Measurements from ENCODE around the gene SPPL2A. TPM values are rescaled to one million over a fixed set of nuclear protein-coding genes. Genes with fewer than 3 reads are reported as not detected.
A peak's percentile ranks its signal among the peaks of the same experiment; 100 is the strongest.
"Not testable (repeated sequence)": the region's sequence is repeated elsewhere in the genome, so short reads cannot be mapped to it uniquely, and the experiment has no call there.

The SPPL2A gene
- total RNA-seq, 1 donor from 2014 or later = 128 TPM

- Histone ChIP-seq H3K4me3 (no peak overlapping the region), H3K9me3 (no peaks in the 10 kb centered on the region), H3K4me1 (no peaks in the 10 kb centered on the region), H3K27me3 (ENCODE audit: low read depth) (no peaks in the 10 kb centered on the region), H3K36me3 (peaks cover 22% of the 10 kb centered on the region), H3K27ac (no peak overlapping the region)
- TF ChIP-seq, protein P1, sequence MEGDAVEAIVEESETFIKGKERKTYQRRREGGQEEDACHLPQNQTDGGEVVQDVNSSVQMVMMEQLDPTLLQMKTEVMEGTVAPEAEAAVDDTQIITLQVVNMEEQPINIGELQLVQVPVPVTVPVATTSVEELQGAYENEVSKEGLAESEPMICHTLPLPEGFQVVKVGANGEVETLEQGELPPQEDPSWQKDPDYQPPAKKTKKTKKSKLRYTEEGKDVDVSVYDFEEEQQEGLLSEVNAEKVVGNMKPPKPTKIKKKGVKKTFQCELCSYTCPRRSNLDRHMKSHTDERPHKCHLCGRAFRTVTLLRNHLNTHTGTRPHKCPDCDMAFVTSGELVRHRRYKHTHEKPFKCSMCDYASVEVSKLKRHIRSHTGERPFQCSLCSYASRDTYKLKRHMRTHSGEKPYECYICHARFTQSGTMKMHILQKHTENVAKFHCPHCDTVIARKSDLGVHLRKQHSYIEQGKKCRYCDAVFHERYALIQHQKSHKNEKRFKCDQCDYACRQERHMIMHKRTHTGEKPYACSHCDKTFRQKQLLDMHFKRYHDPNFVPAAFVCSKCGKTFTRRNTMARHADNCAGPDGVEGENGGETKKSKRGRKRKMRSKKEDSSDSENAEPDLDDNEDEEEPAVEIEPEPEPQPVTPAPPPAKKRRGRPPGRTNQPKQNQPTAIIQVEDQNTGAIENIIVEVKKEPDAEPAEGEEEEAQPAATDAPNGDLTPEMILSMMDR (IDR thresholded peaks at IDR 0.05) = no peak
- no peak for DNase-seq
- intact Hi-C loops (cut with DNase I) = no loop called here
- no peak for ATAC-seq
Measured at GRCh38 chr15:50702762-50703334, 62.7 kb downstream of the SPPL2A start.

GRCh38 chr15:50698101-50698500, 67.4 kb downstream of the SPPL2A start:
- Histone ChIP-seq H3K27me3 (ENCODE audit: low read depth) (no peaks in the 10 kb centered on the region), H3K4me1 (no peaks in the 10 kb centered on the region), H3K36me3 (no peaks in the 10 kb centered on the region), H3K4me3 (no peak overlapping the region), H3K9me3 (no peaks in the 10 kb centered on the region), H3K27ac (no peak overlapping the region)
- TF ChIP-seq, protein P1 (IDR thresholded peaks at IDR 0.05) = no peak
- no peak for DNase-seq
- intact Hi-C loops (cut with DNase I) = no loop called here
- ATAC-seq = no peak

- TF ChIP-seq, protein P1 (IDR thresholded peaks at IDR 0.05) = no peak
- H3K9me3 ChIP-seq = no peaks in the 10 kb centered on the region
- no peak overlapping the region for H3K4me3 ChIP-seq
- H3K36me3 ChIP-seq = no peaks in the 10 kb centered on the region
- H3K27me3 ChIP-seq (ENCODE audit: low read depth) = no peaks in the 10 kb centered on the region
- H3K4me1 ChIP-seq = no peaks in the 10 kb centered on the region
- ATAC-seq = no peak
- intact Hi-C loops (cut with DNase I) = no loop called here
- no peak overlapping the region for H3K27ac ChIP-seq
- no peak for DNase-seq
Measured at GRCh38 chr15:50697109-50697797, 68.3 kb downstream of the SPPL2A start.

DNA sequence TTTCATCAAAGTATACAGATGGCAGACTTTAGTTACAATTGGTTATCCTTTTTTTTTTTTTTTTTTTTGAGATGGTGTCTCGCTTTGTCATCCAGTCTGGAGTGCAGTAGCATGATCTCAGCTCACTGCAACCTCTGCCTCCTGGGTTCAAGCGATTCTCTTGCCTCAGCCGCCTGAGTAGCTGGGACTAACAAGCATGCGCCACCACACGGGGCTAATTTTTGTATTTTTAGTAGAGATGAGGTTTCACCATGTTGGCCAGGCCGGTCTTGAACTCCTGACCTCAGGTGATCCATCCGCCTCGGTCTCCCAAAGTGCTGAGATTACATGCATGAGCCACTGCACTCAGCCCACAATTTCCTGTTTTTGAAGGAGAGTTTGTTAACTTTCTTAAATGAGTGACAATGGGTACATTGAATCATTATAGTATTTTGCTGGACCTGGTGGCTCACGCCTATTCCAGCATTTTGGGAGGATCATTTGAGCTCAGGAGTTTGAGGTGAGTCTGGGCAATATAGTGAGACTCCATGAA, 70.8 kb downstream of the SPPL2A start:
- H3K27ac ChIP-seq; H3K9me3 ChIP-seq; H3K4me1 ChIP-seq; DNase-seq; H3K36me3 ChIP-seq; H3K27me3 ChIP-seq (ENCODE audit: low read depth); intact Hi-C loops (cut with DNase I); H3K4me3 ChIP-seq; ATAC-seq: not testable (repeated sequence)

DNA sequence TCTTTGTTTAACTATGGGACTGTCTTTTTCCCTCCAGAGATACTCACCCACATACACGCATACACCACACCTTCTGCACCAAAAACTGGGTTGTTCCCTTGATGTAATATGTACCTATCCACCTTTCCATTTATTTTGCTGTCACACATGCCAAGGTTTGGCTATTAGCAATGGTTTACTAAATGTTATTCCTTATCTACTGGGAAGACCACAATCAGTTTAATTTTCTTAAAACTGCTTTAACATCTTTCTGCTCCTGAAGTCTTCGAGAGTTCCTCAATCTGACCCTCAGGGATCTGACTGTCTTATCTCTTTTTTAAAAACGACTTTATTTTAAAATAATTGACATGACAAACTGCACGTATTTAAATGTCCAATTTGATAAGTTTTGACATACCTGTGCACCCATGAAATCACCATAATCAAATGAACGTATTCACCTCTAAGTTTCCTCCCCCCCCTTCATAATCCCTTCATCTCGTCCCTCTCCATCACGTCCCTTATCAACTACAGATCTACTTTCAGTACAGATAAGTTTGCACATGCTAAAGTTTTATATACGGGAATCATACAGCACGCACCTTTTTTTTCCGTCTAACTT, 78.1 kb downstream of the SPPL2A start:
- intact Hi-C loops (cut with DNase I) = loop anchor here (10.0 kb wide), 1 partner anchor 187 kb away; no protein-coding TSS in a partner anchor

More for the DNA sequence above, 78.1 kb downstream of the SPPL2A start:
- Histone ChIP-seq H3K36me3 (peaks cover 13% of the 10 kb centered on the region), H3K27ac (peak overlapping the region; percentile 93), H3K4me1 (peaks cover 35% of the 10 kb centered on the region), H3K27me3 (ENCODE audit: low read depth) (no peaks in the 10 kb centered on the region), H3K4me3 (peak overlapping the region; percentile 91), H3K9me3 (no peaks in the 10 kb centered on the region)
- ATAC-seq (no peak), DNase-seq (no peak)
- TF ChIP-seq, protein P1 (IDR thresholded peaks at IDR 0.05) = no peak
